ENCODE measurements around the gene MEIOSIN. TPM values are rescaled to one million over a fixed set of nuclear protein-coding genes. Genes with fewer than 3 reads are reported as not detected.

The MEIOSIN gene
- total and polyA plus RNA-seq, 3 donors from 2014 or later: 9.2 to 13.8 (median 10.4) TPM

DNA sequence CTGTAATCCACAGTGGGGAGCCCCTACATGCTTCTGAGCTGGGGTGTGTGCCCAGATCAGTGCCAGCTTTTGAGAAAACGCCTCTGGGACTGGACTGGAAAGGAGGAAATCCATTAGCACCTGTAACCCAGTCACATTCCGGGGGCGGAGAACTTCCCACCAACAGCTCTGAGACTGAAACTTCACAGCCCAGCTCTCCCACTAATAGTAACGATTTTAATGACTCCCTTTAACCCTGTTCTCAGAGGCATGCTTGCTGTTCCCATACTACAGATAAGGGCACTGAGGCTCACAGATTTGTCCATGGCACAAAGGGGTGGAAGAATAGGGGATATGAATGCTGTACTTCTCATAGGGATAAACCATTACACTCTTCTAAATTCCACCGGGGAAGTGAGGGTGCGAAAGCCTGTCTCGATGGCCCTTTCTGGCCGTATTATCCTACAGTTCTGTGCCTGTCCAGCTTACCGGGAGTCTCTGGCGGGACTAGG lies 3.4 kb upstream of the MEIOSIN start:
- no peaks in the 10 kb centered on the region for H3K27me3 ChIP-seq
- peak overlapping the region; percentile 65 to 91 for H3K4me3 ChIP-seq
- peak; percentile 37 for DNase-seq
- peak overlapping the region; percentile 49 to 78 for H3K27ac ChIP-seq
- intact Hi-C loops (cut with DNase I; ENCODE audit: low total_unique reads): no loop called here
- H3K9me3 ChIP-seq: no peaks in the 10 kb centered on the region
- TF ChIP-seq, protein P1, sequence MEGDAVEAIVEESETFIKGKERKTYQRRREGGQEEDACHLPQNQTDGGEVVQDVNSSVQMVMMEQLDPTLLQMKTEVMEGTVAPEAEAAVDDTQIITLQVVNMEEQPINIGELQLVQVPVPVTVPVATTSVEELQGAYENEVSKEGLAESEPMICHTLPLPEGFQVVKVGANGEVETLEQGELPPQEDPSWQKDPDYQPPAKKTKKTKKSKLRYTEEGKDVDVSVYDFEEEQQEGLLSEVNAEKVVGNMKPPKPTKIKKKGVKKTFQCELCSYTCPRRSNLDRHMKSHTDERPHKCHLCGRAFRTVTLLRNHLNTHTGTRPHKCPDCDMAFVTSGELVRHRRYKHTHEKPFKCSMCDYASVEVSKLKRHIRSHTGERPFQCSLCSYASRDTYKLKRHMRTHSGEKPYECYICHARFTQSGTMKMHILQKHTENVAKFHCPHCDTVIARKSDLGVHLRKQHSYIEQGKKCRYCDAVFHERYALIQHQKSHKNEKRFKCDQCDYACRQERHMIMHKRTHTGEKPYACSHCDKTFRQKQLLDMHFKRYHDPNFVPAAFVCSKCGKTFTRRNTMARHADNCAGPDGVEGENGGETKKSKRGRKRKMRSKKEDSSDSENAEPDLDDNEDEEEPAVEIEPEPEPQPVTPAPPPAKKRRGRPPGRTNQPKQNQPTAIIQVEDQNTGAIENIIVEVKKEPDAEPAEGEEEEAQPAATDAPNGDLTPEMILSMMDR (IDR thresholded peaks at IDR 0.05): no peak
- TF ChIP-seq POLR2A (IDR thresholded peaks at IDR 0.05): no peak
- peaks cover 19% of the 10 kb centered on the region for H3K4me1 ChIP-seq
- WGBS, 2 donors: 2 to 5% methylated on average over 10 of the region's 10 CpGs
- H3K36me3 ChIP-seq (ENCODE audit: low read depth, missing control alignments): no peaks in the 10 kb centered on the region

DNA sequence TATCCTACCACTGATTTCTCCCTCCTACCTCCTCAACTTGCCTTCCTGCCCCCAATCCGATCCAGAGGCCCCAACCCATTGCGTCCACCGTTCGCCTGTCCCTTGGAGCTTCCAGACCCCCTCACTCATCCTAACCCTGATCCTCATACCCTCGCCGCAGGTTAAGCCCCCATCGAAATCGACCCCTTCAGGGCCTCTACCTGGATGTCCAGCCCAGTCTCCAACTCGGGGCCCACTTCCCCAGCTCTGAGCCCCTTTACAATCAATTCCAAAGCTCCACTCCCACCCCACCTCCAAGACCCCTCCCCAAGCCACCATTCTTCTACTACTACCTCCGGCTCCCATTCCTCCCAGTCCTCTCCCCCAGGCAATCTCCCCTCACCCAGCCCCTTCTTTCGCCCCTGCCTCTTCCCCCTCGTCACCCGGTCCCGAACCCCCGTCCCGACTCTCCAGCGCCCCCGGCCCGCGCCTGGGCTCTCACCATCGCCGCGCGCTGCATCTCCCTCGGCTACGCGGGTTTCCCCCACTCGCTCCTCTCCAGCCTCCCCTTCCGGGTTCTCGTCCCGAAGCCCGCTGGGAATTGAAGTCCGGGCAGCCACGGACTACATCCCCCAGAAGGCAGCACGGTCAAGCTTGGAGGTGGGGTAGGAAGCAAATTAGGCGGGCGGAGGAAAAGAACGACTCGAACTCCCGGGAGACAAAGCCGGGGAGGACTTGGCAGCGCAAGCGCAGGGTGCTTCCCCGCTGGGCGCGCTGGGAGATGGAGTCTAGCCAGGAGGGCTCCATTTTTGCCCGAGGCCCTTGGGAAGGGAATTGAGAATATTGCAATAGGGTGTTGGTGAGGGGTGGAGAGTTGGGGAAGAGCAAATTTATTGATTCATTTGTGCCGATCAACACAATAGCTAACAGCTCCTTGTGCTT lies 2.6 kb upstream of the MEIOSIN start, which contains the start of gene FBXO46:
TSS of gene FBXO46 (minus strand) at position 529 of the 921 bp plus-strand sequence. CDS start 17,401 bp downstream, outside the sequence.
- intact Hi-C loops (cut with DNase I; ENCODE audit: low total_unique reads): no loop called here
- no peaks in the 10 kb centered on the region for H3K36me3 ChIP-seq (ENCODE audit: low read depth, missing control alignments)
- 1 to 2% methylated on average over 47 of the region's 48 CpGs for WGBS, 2 donors

DNA sequence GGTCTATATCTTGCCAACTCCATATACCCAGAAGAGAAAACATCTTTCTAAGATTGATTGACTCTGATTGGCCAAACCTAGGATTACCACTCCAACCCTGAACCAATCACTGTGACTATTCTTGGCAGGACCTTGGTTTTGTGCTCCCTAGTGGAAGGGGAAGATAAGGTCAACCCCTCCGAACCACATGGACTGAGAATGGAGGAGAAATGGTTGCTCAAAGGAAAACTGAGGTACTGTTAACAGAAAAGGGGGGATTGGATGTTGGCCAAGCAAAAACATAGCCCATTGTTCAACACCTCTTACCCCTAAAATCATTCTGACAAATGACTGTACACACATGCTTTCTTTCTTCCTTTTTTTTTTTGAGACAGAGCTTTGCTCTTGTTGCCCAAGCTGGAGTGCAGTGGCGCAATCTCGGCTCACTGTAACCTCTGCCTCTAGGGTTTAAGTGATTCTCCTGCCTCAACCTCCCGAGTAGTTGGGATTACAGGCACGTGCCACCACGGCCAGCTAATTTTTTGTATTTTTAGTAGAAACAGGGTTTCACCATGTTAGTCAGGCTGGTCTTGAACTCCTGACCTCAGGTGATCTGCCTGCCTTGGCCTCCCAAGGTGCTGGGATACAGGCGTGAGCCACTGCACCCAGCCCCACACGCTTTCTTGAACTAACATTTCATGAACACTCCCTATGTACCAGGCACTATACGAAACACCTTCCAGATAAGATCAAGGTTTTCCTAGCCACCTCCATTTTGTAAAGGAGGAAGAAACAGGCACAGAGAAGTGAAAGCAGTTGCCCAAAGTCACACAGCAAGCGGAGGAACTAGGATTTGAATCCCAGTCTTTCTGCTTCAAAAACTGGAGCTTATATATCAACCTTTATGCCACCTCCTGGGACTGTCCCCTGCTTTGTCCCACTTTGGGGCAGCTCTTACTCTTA lies 6.5 kb downstream of the MEIOSIN start:
- Histone ChIP-seq H3K4me1 (no peaks in the 10 kb centered on the region), H3K27me3 (no peaks in the 10 kb centered on the region), H3K36me3 (ENCODE audit: low read depth, missing control alignments) (no peaks in the 10 kb centered on the region), H3K4me3 (no peak overlapping the region), H3K9me3 (no peaks in the 10 kb centered on the region), H3K27ac (no peak overlapping the region)
- DNase-seq: no peak
- 90% methylated on average over 10 of the region's 10 CpGs for WGBS, 2 donors
- TF ChIP-seq, protein P1 (IDR thresholded peaks at IDR 0.05): no peak
- no peak for TF ChIP-seq POLR2A (IDR thresholded peaks at IDR 0.05)
- intact Hi-C loops (cut with DNase I; ENCODE audit: low total_unique reads): no loop called here

More for the DNA sequence above, 2.6 kb upstream of the MEIOSIN start, which contains the start of gene FBXO46:
- peaks cover 19% of the 10 kb centered on the region for H3K4me1 ChIP-seq
- peak; percentile 98 for DNase-seq
- peak within 1 kb of the TSS; percentile 49 to 78 for H3K27ac ChIP-seq
- TF ChIP-seq POLR2A (IDR thresholded peaks at IDR 0.05): no peak
- TF ChIP-seq, protein P1 (IDR thresholded peaks at IDR 0.05): no peak
- peak within 1 kb of the TSS; percentile 65 to 91 for H3K4me3 ChIP-seq
- no peaks in the 10 kb centered on the region for H3K27me3 ChIP-seq
- no peaks in the 10 kb centered on the region for H3K9me3 ChIP-seq

DNA sequence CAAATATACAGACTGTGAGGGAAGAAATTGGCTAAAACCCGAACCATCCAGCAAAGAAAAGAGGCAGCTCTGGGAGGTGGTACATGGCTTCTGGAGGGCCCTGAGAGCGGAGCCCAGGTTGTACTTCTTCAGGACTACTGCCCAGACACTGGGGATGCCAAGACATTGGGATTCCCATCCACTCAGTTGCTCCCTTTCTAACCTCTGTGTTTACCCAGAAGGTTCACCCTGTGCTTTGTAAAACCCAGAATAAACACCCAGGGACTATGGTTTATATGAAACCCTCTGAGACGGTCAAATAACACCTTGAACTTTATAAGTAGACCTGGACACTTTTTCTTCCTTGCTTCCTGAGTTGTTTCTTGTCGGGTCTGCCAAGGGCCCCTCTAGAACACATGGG lies 9.7 kb downstream of the MEIOSIN start:
- TF ChIP-seq, protein P1 (IDR thresholded peaks at IDR 0.05): no peak
- TF ChIP-seq POLR2A (IDR thresholded peaks at IDR 0.05): no peak
- no peaks in the 10 kb centered on the region for H3K4me1 ChIP-seq
- no peaks in the 10 kb centered on the region for H3K27me3 ChIP-seq
- H3K36me3 ChIP-seq (ENCODE audit: low read depth, missing control alignments): no peaks in the 10 kb centered on the region
- intact Hi-C loops (cut with DNase I; ENCODE audit: low total_unique reads): no loop called here
- 60 to 64% methylated on average over 4 of the region's 4 CpGs for WGBS, 2 donors
- DNase-seq: no peak
- H3K4me3 ChIP-seq: no peak overlapping the region
- H3K9me3 ChIP-seq: no peaks in the 10 kb centered on the region
- no peak overlapping the region for H3K27ac ChIP-seq

Data from testis (tissue), 3 donors.